CD4-positive, alpha-beta memory T cell (primary cell): Measurements from ENCODE around the gene DENND2A. TPM values are rescaled to one million over a fixed set of nuclear protein-coding genes. Genes with fewer than 3 reads are reported as not detected.

Experiments used
- CTCF ChIA-PET: fragments of 350-600 bp; sonication (Branson Sonifier 250); formaldehyde crosslinking; loops from one replicate; lab custom pipeline; 2021; ENCODE audit warnings: inconsistent platforms; ENCODE audit not compliant: partially characterized antibody; lab: Charles Lee
- POLR2A ChIA-PET: fragments of 350-600 bp; sonication (Branson Sonifier 250); formaldehyde crosslinking; loops from one replicate; lab custom pipeline; 2021; ENCODE audit not compliant: partially characterized antibody; lab: Charles Lee
- DNase-seq, 5 donors: peaks; one replicate each; pipeline versions ENCODE4 v3.0.0 to v3.0.0-alpha.2; 2020 to 2022; ENCODE audit warnings: mixed read lengths in 1 of 5
- H3K27ac ChIP-seq: one replicate; pipeline ENCODE4 v1.7.0; 2013; ENCODE audit warnings: low read depth, low read length
- H3K27me3 ChIP-seq: 2 replicates; pipeline ENCODE4 v1.7.0; 2013; ENCODE audit warnings: mild to moderate bottlenecking, low read length, moderate library complexity; ENCODE audit not compliant: insufficient read depth
- H3K36me3 ChIP-seq: 2 replicates; pipeline ENCODE4 v1.7.0; 2013; ENCODE audit warnings: mild to moderate bottlenecking, low read length, moderate library complexity; ENCODE audit not compliant: insufficient read depth
- H3K4me1 ChIP-seq: 2 replicates; pipeline ENCODE4 v1.7.0; 2013; ENCODE audit warnings: mild to moderate bottlenecking, low read length, moderate library complexity; ENCODE audit not compliant: insufficient read depth
- H3K4me3 ChIP-seq, 2 donors: one replicate each; pipeline ENCODE4 v1.7.0; 2013; ENCODE audit warnings: low read length in 2 of 2, mild to moderate bottlenecking in 1 of 2
- H3K9me3 ChIP-seq, 2 donors: one replicate each; pipeline ENCODE4 v1.7.0; 2013; ENCODE audit warnings: low read length in 2 of 2, control low read depth in 1 of 2; ENCODE audit not compliant: control insufficient read depth in 1 of 2
- H3K27ac Mint-ChIP-seq, 7 donors: one replicate each; pipeline ENCODE4 v1.8.0; 2020 to 2021; ENCODE audit warnings: mixed read lengths in 7 of 7, mild to moderate bottlenecking in 6 of 7, inconsistent platforms in 3 of 7, moderate library complexity in 3 of 7
- H3K27me3 Mint-ChIP-seq, 2 donors: one replicate each; pipeline ENCODE4 v1.8.0; 2020 to 2021; ENCODE audit warnings: mixed read lengths in 2 of 2
- H3K36me3 Mint-ChIP-seq, 2 donors: one replicate each; pipeline ENCODE4 v1.8.0; 2020 to 2021; ENCODE audit warnings: mixed read lengths in 2 of 2, inconsistent platforms in 1 of 2, mild to moderate bottlenecking in 1 of 2
- H3K4me1 Mint-ChIP-seq, 4 donors: one replicate each; pipeline ENCODE4 v1.8.0; 2020 to 2021; ENCODE audit warnings: mixed read lengths in 4 of 4, mild to moderate bottlenecking in 1 of 4
- H3K4me3 Mint-ChIP-seq, 8 donors: one replicate each; pipeline ENCODE4 v1.8.0; 2020 to 2021; ENCODE audit warnings: mixed read lengths in 8 of 8, mild to moderate bottlenecking in 7 of 8, moderate library complexity in 6 of 8, inconsistent platforms in 3 of 8
- H3K9me3 Mint-ChIP-seq, 8 donors: one replicate each; pipeline ENCODE4 v1.8.0; 2020 to 2021; ENCODE audit warnings: mixed read lengths in 8 of 8, mild to moderate bottlenecking in 5 of 8, inconsistent platforms in 3 of 8, moderate library complexity in 1 of 8
- intact Hi-C: fragments of 100-400 bp; cut with micrococcal nuclease; formaldehyde crosslinking; loops from one replicate; pipeline ENCODE4 v1.15.1; 2023
- polyA plus RNA-seq, 2 donors: library from polyadenylated mRNA; unstranded; fragments of 300-500 nt; fragmentation: Illumina TruSeq; gene quantifications; one replicate each; pipeline ENCODE4 v1.2.3, GENCODE V29; 2021
- total RNA-seq, 2 experiments: library from RNA; stranded (reverse); gene quantifications; one replicate each; pipeline ENCODE4 v1.2.3, GENCODE V29; 2021

The DENND2A gene
- total and polyA plus RNA-seq, 4 experiments from 2014 or later, result not detected

DNA sequence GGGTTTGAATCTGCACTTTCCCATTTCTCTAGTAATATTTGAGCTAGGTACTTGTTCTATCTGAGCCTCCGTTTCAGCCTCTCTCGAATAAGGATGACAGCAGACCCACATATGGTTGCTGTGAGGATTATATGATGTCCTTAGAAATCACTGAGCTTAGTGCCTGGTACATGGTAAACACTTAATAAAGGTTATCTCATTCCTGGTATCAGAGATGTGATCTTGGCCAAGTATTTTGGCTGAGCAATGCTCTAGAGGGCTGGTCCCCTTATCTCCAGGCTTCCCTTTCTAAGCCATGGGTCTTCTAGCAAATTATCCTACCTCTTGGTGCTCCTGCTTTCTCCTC is 160.9 kb downstream of the DENND2A start:
- Histone ChIP-seq H3K27ac (peak overlapping the region; percentile 75), H3K27me3 (no peaks in the 10 kb centered on the region), H3K36me3 (no peaks in the 10 kb centered on the region), H3K9me3 (no peaks in the 10 kb centered on the region), H3K4me3 (peak overlapping the region; percentile 37 to 71), H3K4me1 (peaks cover 25% of the 10 kb centered on the region)
- H3K4me3 Mint-ChIP-seq, result peak overlapping the region; percentile 95 to 100 (median 99)
- no peaks in the 10 kb centered on the region for H3K27me3 Mint-ChIP-seq
- peaks cover 16 to 40% (median 25%) of the 10 kb centered on the region in 4 donors for H3K4me1 Mint-ChIP-seq
- ChIA-PET POLR2A (interaction anchor here (0.8 to 6.4 kb wide), 8 partner anchors 9 to 1259 kb away, joined by 3 to 38 read pairs (median 4); partner anchors contain the start of genes RAB19, SLC37A3 and SSBP1), CTCF (interaction anchor here (1.3 to 8.9 kb wide), 3 partner anchors 12 to 535 kb away, joined by 3 to 214 read pairs (median 30); partner anchors contain the start of gene MRPS33)
- peaks cover 0 to 2% (median 0%) of the 10 kb centered on the region in 8 donors for H3K9me3 Mint-ChIP-seq
- intact Hi-C loops, result loop anchor here (1.0 to 10.0 kb wide), 12 partner anchors 14 to 1259 kb away; partner anchors contain the start of genes BRAF, FMC1, HIPK2 and MRPS33
- DNase-seq, result no peak
- H3K27ac Mint-ChIP-seq, result peak overlapping the region; percentile 95 to 99 (median 98)
- peaks cover 0 to 11% of the 10 kb centered on the region in 2 donors for H3K36me3 Mint-ChIP-seq

DNA sequence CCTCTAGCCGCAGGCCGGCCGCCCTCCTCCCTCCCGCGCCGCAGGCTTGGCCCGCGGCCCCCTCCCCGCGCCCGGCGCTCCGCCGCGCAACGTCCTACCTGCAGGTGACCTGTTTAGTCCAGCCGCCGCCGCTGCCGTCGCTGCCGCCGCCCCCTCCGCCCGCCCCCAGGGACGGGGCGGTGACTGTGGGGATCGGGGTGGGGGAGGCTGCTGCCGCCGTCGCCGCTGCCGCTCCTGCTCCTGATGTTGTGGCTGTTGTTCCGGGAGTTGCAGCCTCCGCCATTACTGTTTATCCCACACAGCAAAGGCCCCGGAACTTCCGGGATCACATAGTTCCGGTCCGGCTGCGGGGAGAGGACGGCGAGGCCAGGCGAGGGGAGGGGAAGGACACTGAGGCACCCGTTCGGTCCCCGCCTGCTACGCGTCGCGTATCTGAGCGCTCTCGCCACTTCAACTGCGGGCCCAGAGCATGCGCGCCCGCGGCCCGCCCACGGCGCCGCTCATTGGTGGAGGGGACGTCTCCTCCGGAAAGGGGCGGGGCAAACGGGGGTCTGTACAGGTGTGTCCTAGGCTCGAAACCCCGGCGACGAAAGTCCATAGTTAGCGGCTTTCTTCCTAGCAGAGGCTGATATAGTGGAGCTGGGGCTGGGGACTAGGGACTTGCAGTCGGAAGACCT is 161.4 kb downstream of the DENND2A start, which contains the start of gene MKRN1:
Gene MKRN1, minus strand, starts transcription at position 444 of the 677 bp plus-strand sequence. Its CDS starts 161 bp downstream, at position 283.
- Histone ChIP-seq H3K27ac (peak within 1 kb of the TSS; percentile 75), H3K4me1 (peaks cover 25% of the 10 kb centered on the region), H3K27me3 (no peaks in the 10 kb centered on the region), H3K36me3 (no peaks in the 10 kb centered on the region), H3K4me3 (peak within 1 kb of the TSS; percentile 59 to 71), H3K9me3 (no peaks in the 10 kb centered on the region)
- peak; percentile 90 to 93 (median 90) for DNase-seq
- ChIA-PET POLR2A (interaction anchor here (0.8 to 6.4 kb wide), 10 partner anchors 9 to 1259 kb away, joined by 3 to 38 read pairs (median 5); partner anchors contain the start of genes ADCK2, LUC7L2, RAB19 and SLC37A3), CTCF (interaction anchor here (1.3 to 8.9 kb wide), 4 partner anchors 12 to 535 kb away, joined by 3 to 214 read pairs (median 16); partner anchors contain the start of gene MRPS33)
- intact Hi-C loops, result loop anchor here (1.0 to 10.0 kb wide), 12 partner anchors 14 to 1260 kb away; partner anchors contain the start of genes BRAF, FMC1, HIPK2 and MRPS33
- Mint-ChIP-seq H3K27ac (peak within 1 kb of the TSS; percentile 95 to 99 (median 98)), H3K9me3 (peaks cover 0 to 2% (median 0%) of the 10 kb centered on the region in 8 donors), H3K4me3 (peak within 1 kb of the TSS; percentile 95 to 100 (median 99)), H3K36me3 (peaks cover 0 to 11% of the 10 kb centered on the region in 2 donors), H3K4me1 (peaks cover 16 to 40% (median 25%) of the 10 kb centered on the region in 4 donors), H3K27me3 (no peaks in the 10 kb centered on the region)

DNA sequence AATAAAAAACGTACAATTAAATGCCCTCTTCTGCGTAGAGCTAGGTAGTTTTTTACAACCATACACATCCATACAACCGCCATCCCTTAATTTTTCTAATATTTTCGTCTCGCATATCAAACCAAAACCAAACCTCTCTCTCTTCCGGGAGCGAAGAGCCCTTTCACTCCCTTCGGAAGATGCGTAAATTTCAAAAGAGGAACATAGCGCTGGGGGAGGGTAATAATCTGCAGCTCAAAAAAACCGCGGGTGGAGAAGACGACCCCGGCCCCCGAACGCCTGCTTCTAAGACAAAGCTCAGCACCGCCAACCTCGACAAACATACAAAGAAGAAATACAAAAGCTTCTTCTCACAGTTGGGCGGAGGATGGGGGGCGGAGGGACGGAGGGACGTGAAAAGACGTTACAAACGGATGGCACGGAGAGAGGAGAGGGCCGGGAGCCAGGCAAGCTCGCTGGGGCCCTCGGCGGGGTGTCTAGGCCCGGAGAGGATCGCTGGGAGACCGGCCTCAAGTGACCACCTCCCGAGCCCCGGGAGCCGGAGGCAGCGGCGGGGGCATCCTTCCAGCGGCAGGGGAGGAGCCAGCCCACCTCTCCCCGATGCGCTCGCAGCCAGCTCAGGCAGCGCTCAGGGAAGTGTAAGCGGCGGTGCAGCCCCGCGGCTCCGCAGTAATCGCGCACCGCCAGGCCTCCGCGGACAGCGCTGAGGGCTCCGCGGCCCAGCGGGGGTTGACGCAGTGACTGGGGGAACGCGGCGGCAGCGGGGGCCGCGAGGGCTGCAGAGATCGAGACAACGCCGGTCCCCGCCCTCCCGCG is 162.2 kb downstream of the DENND2A start:
- Mint-ChIP-seq H3K4me3 (peak overlapping the region; percentile 80 to 100 (median 94)), H3K36me3 (peaks cover 0 to 11% of the 10 kb centered on the region in 2 donors), H3K9me3 (peaks cover 0 to 2% (median 0%) of the 10 kb centered on the region in 8 donors), H3K27me3 (no peaks in the 10 kb centered on the region), H3K27ac (peak overlapping the region; percentile 83 to 98 (median 94)), H3K4me1 (peaks cover 16 to 41% (median 25%) of the 10 kb centered on the region in 4 donors)
- POLR2A ChIA-PET, result interaction anchor here (0.6 to 6.4 kb wide), 14 partner anchors 10 to 1260 kb away, joined by 3 to 38 read pairs (median 6); partner anchors contain the start of genes ADCK2, KDM7A, LUC7L2 and MRPS33
- Histone ChIP-seq H3K4me3 (peak overlapping the region; percentile 59 to 71), H3K27me3 (no peaks in the 10 kb centered on the region), H3K9me3 (no peaks in the 10 kb centered on the region), H3K27ac (peak overlapping the region; percentile 75), H3K36me3 (no peaks in the 10 kb centered on the region), H3K4me1 (peaks cover 25% of the 10 kb centered on the region)
- intact Hi-C loops, result loop anchor here (1.0 to 10.0 kb wide), 12 partner anchors 15 to 1260 kb away; partner anchors contain the start of genes BRAF, FMC1, HIPK2 and MRPS33
- peak; percentile 40 to 69 (median 51) for DNase-seq
- CTCF ChIA-PET, result interaction anchor here (1.3 to 8.9 kb wide), 7 partner anchors 11 to 536 kb away, joined by 3 to 214 read pairs (median 5); partner anchors contain the start of gene MRPS33

DNA sequence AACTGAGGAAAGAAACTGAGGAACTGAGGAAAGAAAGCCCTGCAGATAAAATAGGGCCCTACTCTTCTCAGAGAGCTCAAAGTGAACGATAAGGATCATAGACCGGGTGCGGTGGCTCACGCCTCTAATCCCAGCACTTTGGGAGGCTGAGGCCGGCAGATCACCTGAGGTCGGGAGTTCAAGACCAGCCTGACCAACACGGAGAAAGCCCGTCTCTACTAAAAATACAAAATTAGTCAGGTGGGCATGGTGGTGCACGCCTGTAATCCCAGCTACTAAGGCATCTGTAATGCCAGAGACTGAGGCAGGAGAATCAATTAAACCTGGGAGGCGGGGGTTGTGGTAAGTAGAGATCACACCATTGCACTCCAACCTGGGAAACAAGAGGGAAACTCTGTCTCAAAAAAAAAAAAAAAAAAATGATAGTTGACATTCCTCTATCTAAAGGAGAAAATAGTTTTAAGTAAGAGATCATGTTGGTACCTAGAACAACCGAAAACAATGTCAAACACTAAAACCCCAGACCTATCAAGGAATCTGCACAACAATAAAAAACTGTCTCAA is 163.8 kb downstream of the DENND2A start:
- H3K27me3 ChIP-seq, result no peaks in the 10 kb centered on the region
- peak overlapping the region; percentile 80 to 100 (median 94) for H3K4me3 Mint-ChIP-seq
- CTCF ChIA-PET, result interaction anchor here (0.7 to 8.9 kb wide), 20 partner anchors 9 to 514 kb away, joined by 3 to 214 read pairs (median 3); partner anchors contain the start of genes ADCK2 and KDM7A
- POLR2A ChIA-PET, result interaction anchor here (0.6 to 6.4 kb wide), 13 partner anchors 10 to 538 kb away, joined by 3 to 38 read pairs (median 4); partner anchors contain the start of genes ADCK2, KDM7A and MRPS33
- H3K9me3 Mint-ChIP-seq, result peaks cover 0 to 2% (median 0%) of the 10 kb centered on the region in 8 donors
- peaks cover under 1% of the 10 kb centered on the region for H3K36me3 ChIP-seq
- H3K4me1 Mint-ChIP-seq, result peaks cover 20 to 49% (median 31%) of the 10 kb centered on the region in 4 donors
- peak overlapping the region; percentile 59 to 71 for H3K4me3 ChIP-seq
- peak in 1 of 5 donors; percentile 2 for DNase-seq
- H3K27ac ChIP-seq, result peak overlapping the region; percentile 75
- peaks cover 1 to 16% of the 10 kb centered on the region in 2 donors for H3K36me3 Mint-ChIP-seq
- intact Hi-C loops, result loop anchor here (5.0 to 10.0 kb wide), 5 partner anchors 338 to 1134 kb away; partner anchors contain the start of genes BRAF, FMC1, HIPK2 and PARP12
- no peaks in the 10 kb centered on the region for H3K9me3 ChIP-seq
- peaks cover 25% of the 10 kb centered on the region for H3K4me1 ChIP-seq
- peak overlapping the region; percentile 83 to 98 (median 94) for H3K27ac Mint-ChIP-seq
- H3K27me3 Mint-ChIP-seq, result no peaks in the 10 kb centered on the region

DNA sequence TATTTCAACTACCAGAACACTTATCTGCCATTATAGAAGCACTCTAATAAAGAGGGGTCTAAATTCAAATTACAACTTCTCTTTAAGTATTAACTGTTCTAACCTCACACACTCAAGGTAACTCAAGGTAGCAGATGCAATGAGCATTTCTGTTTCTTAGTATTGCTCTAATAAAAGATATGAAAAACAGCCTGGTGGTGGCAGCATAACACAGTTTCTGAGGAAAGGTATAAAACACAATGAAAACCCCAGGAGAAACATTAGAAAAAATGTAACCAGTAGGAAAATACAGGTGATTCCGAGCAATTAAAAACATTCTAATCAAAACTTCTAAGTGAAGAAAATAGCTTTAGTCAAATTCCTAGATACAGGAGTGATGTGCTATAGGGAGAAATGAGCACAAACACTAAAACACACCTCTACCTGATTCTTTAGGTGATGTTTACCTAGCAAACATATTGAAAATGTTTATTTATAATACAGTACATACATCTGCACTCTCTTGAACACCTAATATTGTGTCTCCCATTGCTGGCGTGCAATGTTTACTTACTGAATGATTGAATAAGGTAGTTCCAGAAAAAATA is 164.8 kb downstream of the DENND2A start:
- peaks cover 5 to 21% of the 10 kb centered on the region in 2 donors for H3K36me3 Mint-ChIP-seq
- H3K4me3 ChIP-seq, result no peak overlapping the region
- H3K4me1 ChIP-seq, result peaks cover 25% of the 10 kb centered on the region
- ChIA-PET CTCF (interaction anchor here (0.6 to 8.9 kb wide), 15 partner anchors 13 to 298 kb away, joined by 3 to 214 read pairs (median 3); partner anchors contain the start of gene KDM7A), POLR2A (interaction anchor here (3.2 to 6.4 kb wide), 2 partner anchors 16 to 198 kb away, joined by 17 to 38 read pairs; partner anchors contain the start of gene ADCK2)
- peaks cover 8% of the 10 kb centered on the region for H3K36me3 ChIP-seq
- H3K27me3 ChIP-seq, result no peaks in the 10 kb centered on the region
- H3K4me1 Mint-ChIP-seq, result peaks cover 22 to 52% (median 34%) of the 10 kb centered on the region in 4 donors
- peak overlapping the region; percentile 22 to 97 (median 74) for H3K4me3 Mint-ChIP-seq
- H3K27ac Mint-ChIP-seq, result peak overlapping the region; percentile 26 to 94 (median 59)
- intact Hi-C loops, result loop anchor here (1.0 to 10.0 kb wide), 7 partner anchors 17 to 1134 kb away; partner anchors contain the start of genes BRAF, FMC1, HIPK2 and PARP12
- DNase-seq, result peak; percentile 52 to 67 (median 60)
- H3K9me3 Mint-ChIP-seq, result peaks cover 0 to 2% (median 0%) of the 10 kb centered on the region in 8 donors
- H3K27ac ChIP-seq, result no peak overlapping the region
- H3K9me3 ChIP-seq, result no peaks in the 10 kb centered on the region
- no peaks in the 10 kb centered on the region for H3K27me3 Mint-ChIP-seq
